CD4-positive, alpha-beta T cell treated with Interferon alpha-2 for 1 hour (primary cell): ENCODE measurements around the gene FAM174C.
A peak's percentile ranks its signal among the peaks of the same experiment; 100 is the strongest.

Source experiments
- DNase-seq, 2 donors: peaks; one replicate each; pipeline ENCODE4 v3.0.0-alpha.2; 2020 to 2022

FAM174C gene

DNA sequence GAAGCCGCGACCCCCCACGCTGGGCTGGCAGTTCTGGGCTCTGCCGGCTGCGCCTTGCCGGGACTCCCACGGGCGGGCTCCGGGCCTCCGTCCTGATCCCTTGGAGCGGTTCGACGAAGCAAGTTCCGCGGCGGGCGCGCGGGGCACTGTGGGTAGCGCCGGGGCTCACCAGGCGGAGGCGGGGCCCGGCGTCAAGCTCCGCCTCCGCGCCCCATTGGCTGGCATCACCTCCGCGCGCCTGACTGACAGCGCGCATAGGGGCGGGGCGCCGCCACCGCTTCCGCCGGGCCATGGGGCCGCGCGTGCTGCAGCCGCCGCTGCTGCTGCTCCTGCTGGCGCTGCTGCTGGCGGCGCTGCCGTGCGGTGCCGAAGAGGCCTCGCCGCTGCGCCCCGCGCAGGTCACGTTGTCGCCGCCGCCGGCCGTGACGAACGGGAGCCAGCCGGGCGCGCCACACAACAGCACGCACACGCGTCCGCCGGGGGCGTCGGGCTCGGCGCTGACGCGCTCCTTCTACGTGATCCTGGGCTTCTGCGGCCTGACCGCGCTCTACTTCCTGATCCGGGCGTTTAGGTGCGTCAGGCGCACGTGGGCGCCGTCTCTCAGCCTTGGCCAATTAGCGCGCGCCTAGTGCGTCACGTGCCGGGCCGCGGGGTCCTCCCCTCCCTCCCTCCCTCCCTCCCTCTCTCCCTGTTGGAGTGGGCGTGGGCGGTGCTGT, at the start of gene FAM174C:
Gene FAM174C (plus strand): TSS at position 271 of the 716 bp plus-strand sequence. CDS start 20 bp downstream, at position 291.
- DNase-seq = peak; percentile 96 to 97

- no peak for DNase-seq
These were observed 49.2 kb upstream of the FAM174C start for GRCh38 chr19:1226227-1226518.

GRCh38 chr19:1226522-1227303, 48.6 kb upstream of the FAM174C start:
- no peak for DNase-seq

DNA sequence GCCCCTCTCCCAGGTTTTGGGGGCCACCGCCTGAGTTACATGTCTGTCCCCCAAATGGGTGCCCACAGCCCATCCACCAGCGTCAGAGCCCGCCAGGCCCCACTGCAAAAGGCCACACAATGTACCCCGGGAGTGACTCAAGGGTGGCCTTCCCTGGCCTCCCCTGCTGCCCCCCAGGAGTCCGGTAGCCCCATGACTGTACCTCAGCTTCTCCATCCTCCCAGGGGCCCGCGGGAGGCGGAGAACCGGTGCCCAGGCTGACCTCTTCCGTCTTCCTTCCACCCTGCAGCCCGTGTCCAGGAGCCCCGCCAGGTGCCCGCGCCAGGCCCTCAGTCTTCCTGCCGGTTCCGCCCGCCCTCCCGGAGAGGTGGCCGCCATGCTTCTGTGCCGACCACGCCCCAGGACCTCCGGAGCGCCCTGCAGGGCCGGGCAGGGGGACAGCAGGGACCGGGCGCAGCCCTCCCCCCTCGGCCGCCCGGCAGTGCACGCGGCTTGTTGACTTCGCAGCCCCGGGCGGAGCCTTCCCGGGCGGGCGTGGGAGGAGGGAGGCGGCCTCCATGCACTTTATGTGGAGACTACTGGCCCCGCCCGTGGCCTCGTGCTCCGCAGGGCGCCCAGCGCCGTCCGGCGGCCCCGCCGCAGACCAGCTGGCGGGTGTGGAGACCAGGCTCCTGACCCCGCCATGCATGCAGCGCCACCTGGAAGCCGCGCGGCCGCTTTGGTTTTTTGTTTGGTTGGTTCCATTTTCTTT, 47.9 kb upstream of the FAM174C start:
- DNase-seq = no peak

- no peak for DNase-seq
These were observed 47.0 kb upstream of the FAM174C start for GRCh38 chr19:1228161-1228957.

GRCh38 chr19:1229056-1229923, 46.0 kb upstream of the FAM174C start:
- DNase-seq = no peak

- no peak for DNase-seq
These were observed 45.2 kb upstream of the FAM174C start for GRCh38 chr19:1229924-1230782.

GRCh38 chr19:1230783-1231489, 44.4 kb upstream of the FAM174C start:
- DNase-seq = no peak

DNA sequence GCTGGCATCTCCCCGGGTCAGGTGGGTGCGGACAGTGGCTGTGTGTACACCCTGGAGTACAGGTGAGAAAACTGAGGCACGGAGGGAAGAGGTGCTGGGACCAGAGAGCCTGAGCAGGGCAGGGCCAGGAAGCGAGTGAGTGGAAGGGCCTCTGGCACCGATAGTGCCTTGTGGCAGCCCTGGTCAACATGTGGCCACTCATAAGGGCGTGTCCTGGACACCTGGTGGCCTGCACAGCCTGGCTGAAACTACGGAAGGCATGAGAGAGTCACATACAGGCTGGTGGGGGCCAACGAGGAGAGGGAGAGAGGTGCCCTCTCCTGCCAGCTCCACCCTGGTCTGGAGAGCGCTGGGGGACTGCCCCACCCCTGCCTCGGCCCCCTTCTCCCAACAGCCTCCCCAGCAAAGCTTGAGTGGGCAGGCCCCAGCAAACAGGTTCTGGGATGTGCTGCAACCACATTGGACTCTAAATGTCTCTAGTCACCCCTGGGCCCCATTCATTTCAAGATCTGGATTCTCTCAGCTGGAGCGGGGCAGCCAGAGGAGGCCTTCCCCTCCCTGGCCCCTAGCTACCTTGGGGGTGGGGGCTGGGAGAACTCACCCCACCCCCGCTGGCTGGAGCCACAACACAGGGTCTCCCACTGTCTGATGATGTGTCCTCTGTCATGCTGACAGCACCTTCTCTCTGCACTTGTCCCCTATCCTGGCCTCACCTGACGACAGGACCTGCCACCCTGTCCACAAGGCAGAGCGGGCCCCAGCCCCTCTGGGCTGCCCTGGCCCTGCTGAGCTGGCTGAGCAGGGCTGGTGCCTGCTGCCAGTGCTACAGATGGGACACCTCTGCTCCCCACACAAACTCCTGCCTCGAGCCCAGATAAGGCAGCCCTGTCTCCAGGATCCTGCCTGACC, 43.3 kb upstream of the FAM174C start:
- no peak for DNase-seq

GRCh38 chr19:1232652-1233072, 42.7 kb upstream of the FAM174C start:
- DNase-seq = no peak

DNA sequence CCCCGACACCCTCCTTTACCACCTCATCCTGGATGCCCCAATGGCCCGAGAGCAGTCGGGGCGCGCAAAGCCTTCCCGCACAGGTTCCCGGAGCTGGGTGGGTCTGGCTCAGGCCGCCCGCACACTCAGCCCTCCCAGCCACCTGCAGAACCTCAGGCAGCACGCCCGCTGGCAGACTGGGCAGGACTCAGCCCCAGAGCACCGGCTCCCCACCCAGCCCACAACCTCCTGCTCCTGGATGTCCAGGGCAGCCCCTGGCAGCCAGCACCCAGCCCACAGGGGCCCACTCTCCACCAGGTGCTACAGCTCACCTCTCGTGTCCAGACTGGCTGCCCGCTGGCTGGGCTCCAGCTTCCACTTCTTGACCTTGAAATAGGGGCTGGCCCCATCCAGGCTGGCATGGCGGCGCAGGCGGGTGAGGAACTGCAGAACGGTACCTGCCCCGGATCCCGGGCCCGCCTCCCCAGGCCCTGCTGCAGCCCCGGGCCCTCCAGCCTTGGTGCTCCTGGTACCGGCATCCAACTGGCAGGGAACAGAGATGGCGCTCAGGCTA, 42.1 kb upstream of the FAM174C start:
- DNase-seq = no peak

DNA sequence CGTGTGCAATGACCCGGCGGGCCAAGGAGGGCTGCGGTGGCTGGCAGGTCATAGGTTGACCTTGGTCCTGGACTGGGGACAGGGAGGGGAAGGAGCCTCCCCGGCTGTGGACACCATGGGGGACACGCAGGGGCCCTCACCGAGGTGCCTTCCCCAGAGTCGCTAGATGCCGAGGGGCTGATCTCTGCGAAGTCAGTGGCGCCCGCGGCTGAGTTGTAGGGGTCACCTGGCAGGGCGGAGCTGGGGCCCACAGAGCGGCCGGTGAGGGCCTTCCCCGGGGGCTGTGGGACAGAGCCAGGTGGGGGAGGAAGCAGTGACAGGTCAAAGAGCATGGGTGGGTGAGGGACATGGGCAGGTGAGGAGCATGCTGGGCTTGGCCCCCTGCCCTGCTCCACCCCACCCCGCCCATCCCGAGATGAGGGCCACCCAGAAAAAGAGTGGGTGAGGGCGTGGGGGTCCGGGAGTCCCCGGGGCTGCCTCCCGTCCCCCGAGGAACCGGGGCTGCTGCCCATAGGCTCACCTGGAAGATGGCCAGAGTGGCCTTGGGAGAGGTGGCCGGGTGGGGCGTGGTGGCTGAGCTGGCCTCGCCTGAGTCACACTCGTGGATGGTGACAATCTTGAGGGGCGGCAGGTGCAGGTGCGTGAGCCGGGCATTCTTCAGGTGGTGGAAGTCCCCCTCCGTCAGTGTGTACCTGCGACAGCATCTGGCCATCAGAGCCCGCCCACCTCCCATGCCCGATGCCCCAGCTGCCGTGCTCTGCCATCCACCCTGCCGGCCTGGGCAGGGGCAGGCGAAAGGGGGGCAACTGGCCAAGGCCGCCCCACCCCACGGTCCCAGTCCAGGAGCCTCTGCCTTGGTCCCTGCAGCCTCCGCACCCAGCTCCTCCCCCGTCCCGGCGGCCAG, 41.0 kb upstream of the FAM174C start:
- no peak for DNase-seq

- no peak for DNase-seq
These were observed 40.4 kb upstream of the FAM174C start for GRCh38 chr19:1234955-1235380.

DNA sequence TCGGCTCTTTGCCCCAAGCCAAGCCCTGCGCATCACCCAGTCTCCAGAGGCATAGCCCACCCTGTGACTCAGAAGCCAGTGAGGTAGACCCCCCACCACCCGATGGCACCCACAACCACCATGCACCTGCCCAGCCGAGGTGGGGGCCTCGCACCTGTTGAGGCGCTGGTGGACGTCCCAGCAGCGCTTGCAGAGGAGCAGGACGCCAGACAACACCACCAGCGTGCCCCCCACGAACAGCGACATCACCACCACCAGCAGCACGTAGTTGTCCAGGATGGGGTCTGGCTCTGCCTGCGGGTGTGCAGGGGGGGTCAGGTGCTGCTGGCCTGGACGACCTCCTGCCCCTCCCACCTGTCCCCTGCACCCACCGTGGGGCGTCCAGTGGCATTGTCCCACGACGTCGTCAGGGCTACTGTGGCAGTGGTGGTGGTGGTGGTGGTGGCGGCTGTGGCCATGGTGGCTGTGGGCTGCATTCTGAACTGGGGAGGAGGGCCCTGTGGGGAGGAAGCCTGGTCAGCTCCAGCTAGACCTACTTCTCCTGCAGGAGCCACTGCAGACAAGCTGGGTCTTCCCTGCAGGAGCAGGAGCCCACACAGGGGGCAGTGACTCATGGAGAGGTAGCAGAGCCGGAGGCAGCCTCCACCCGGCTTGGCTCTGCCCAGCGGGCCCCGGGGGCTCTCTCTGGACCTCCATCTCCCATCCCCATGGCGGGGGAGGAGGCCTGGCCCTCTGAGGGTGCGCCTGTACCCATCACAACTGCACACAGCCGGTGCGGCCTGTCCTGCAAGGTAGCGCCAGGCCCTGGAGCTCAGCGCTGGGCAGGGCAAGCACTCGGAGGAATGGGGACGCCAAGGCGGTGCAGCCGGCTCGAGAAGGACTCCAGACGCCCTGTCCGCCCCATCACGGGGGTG, 39.4 kb upstream of the FAM174C start:
- DNase-seq = no peak

DNA sequence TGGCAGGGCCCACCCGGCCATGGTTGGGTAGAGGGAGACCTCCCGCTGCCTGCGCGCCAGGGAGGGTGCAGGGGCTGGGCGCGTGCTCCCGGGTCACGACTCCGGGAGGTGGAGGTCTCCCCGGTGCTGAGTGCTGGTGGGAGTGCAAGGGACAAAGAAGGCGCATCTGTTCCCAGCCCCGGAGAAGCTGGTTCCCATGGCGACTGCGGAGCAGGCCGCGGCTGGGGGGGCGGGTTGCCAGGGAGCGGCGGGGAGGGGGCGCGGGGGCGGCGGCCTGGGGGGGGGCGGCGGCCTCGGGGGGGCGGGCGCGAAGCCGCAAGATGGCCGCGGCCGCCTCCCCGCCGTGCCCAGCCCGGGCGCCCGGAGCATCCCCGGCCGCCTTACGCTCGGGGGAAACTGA, 38.8 kb upstream of the FAM174C start:
- no peak for DNase-seq

DNA sequence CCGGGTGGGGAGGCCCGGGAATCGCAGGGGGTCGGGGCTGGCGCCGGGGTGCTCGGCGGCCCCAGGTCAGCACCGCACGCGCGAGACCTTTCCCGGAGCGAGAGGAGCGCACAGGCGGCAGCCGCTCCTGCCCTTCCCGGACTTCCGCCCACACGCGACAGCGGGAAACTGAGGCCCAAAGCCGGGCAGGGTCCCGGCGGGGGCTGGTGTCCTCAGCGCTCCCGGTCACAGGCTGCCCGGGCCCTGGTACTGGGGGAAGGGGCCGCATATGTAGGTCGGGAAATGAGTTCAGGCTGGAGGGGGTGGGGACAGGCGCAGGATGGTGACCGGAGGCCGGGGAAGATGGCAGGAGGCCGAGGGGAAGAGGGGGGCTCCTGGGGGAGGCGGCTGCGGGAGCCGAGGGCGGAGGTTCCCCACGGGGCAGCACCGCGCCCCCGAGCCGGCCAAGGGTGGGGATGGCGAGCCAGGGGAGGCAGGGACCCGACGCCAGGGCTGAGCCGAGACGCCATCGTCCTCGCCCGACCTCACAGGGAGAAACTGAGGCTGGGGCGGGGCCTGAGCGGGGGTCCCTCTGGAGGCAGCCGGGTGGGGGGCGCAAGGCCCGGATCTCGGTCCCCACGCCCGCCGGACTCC, 38.2 kb upstream of the FAM174C start:
- no peak for DNase-seq
